Measurements from ENCODE around the gene BSND. TPM values are rescaled to one million over a fixed set of nuclear protein-coding genes. Genes with fewer than 3 reads are reported as not detected.
"Not testable (repeated sequence)": the region's sequence is repeated elsewhere in the genome, so short reads cannot be mapped to it uniquely, and the experiment has no call there.

BSND gene
- total and polyA plus RNA-seq, 8 donors, result not detected

GRCh38 chr1:54956726-54957125 lies 42.0 kb upstream of the BSND start:
- no peak overlapping the region for H3K4me3 ChIP-seq
- DNase-seq, result no peak
- H3K4me1 ChIP-seq, result peaks cover 0 to 5% (median 0%) of the 10 kb centered on the region in 4 donors
- WGBS, 5 donors, result 77 to 90% (median 83%) methylated on average over 4 of the region's 4 CpGs
- no peak overlapping the region for H3K27ac ChIP-seq
- TF ChIP-seq POLR2AphosphoS5 (IDR thresholded peaks at IDR 0.05), result no peak
- no peak for TF ChIP-seq POLR2A (IDR thresholded peaks at IDR 0.05)
- TF ChIP-seq CTCF (IDR thresholded peaks at IDR 0.05), result no peak
- TF ChIP-seq EP300 (IDR thresholded peaks at IDR 0.05), result no peak
- no peaks in the 10 kb centered on the region for H3K27me3 ChIP-seq
- H3K9me3 ChIP-seq, result peaks cover 0 to 16% (median 4%) of the 10 kb centered on the region in 4 donors
- no peaks in the 10 kb centered on the region for H3K36me3 ChIP-seq
- intact Hi-C loops (cut with DNase I; ENCODE audit: low total_unique reads), result no loop called here

- no peak for DNase-seq
- peaks cover 0 to 16% (median 4%) of the 10 kb centered on the region in 4 donors for H3K9me3 ChIP-seq
- H3K4me1 ChIP-seq, result peaks cover 0 to 5% (median 0%) of the 10 kb centered on the region in 4 donors
- no peaks in the 10 kb centered on the region for H3K27me3 ChIP-seq
- 42 to 74% (median 64%) methylated on average over 3 of the region's 3 CpGs for WGBS, 5 donors
- H3K36me3 ChIP-seq, result no peaks in the 10 kb centered on the region
- H3K4me3 ChIP-seq, result no peak overlapping the region
- intact Hi-C loops (cut with DNase I; ENCODE audit: low total_unique reads), result no loop called here
- H3K27ac ChIP-seq, result no peak overlapping the region
- TF ChIP-seq POLR2A (IDR thresholded peaks at IDR 0.05) (no peak), CTCF (IDR thresholded peaks at IDR 0.05) (no peak), EP300 (IDR thresholded peaks at IDR 0.05) (no peak), POLR2AphosphoS5 (IDR thresholded peaks at IDR 0.05) (no peak)
These were observed 39.5 kb upstream of the BSND start for GRCh38 chr1:54959241-54959640.

GRCh38 chr1:54962612-54963395 lies 35.9 kb upstream of the BSND start:
- 63 to 81% (median 70%) methylated on average over 4 of the region's 4 CpGs for WGBS, 5 donors
- Histone ChIP-seq H3K9me3 (peaks cover 0 to 11% (median 2%) of the 10 kb centered on the region in 4 donors), H3K4me3 (no peak overlapping the region), H3K36me3 (no peaks in the 10 kb centered on the region), H3K27me3 (peaks cover 0 to 6% (median 0%) of the 10 kb centered on the region in 3 donors), H3K27ac (no peak overlapping the region), H3K4me1 (peaks cover 0 to 14% (median 3%) of the 10 kb centered on the region in 4 donors)
- no peak for DNase-seq
- TF ChIP-seq EP300 (IDR thresholded peaks at IDR 0.05) (no peak), POLR2A (IDR thresholded peaks at IDR 0.05) (no peak), CTCF (IDR thresholded peaks at IDR 0.05) (no peak), POLR2AphosphoS5 (IDR thresholded peaks at IDR 0.05) (no peak)
- intact Hi-C loops (cut with DNase I; ENCODE audit: low total_unique reads), result no loop called here

- H3K27ac ChIP-seq; H3K36me3 ChIP-seq; DNase-seq; H3K27me3 ChIP-seq; H3K4me3 ChIP-seq; H3K9me3 ChIP-seq; intact Hi-C loops (cut with DNase I; ENCODE audit: low total_unique reads): not testable (repeated sequence)
- peaks cover 0 to 14% (median 3%) of the 10 kb centered on the region in 4 donors for H3K4me1 ChIP-seq
- 84 to 95% (median 88%) methylated on average over 5 of the region's 5 CpGs for WGBS, 5 donors
These were observed 34.9 kb upstream of the BSND start for GRCh38 chr1:54963829-54964228.

All from stomach (tissue), 9 donors.